Epithelial cell of esophagus (primary cell): ENCODE results near the gene EEFSEC.

ENCODE experiments used
- DNase-seq: peaks from one replicate; pipeline ENCODE4 v3.0.0; 2010; ENCODE audit warnings: low read depth
- H3K4me3 ChIP-seq: 2 replicates; pipeline ENCODE4 v1.5.1; 2011; ENCODE audit warnings: mild to moderate bottlenecking, low read length, control low read depth
- CTCF ChIP-seq: IDR thresholded peaks from 2 replicates; pipeline ENCODE4 v1.5.1; 2011; ENCODE audit warnings: low read depth, mild to moderate bottlenecking, low read length, control low read depth, inconsistent platforms; ENCODE audit not compliant: insufficient read depth; ENCODE audit errors: missing control alignments

Gene EEFSEC

GRCh38 chr3:128445357-128445756 lies 292.1 kb downstream of the EEFSEC start:
- no peak for DNase-seq
- H3K4me3 ChIP-seq = no peak overlapping the region
- TF ChIP-seq CTCF = no peak

DNA sequence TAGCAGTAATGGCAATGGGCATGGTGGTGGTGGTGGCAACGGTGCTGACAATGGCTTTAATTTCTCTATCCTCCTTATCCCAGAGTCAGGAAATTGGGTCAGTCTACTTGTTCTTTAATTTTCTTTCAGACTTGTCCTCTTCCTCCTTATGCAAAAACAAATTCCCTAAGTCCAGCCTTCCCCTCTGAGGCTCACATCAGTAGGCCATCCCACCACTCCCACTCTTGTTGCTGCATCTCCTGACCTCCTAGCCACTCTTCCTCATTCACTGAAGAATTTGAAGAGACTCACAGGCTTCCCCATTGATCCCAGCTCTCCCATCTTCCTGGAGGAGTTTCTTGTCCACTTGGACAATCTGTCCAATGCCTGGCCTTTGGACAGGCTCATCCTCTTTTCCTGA lies 293.5 kb downstream of the EEFSEC start:
- H3K4me3 ChIP-seq = no peak overlapping the region
- no peak for DNase-seq
- no peak for TF ChIP-seq CTCF

- DNase-seq = no peak
- no peak for TF ChIP-seq CTCF
- H3K4me3 ChIP-seq = no peak overlapping the region
Observed at GRCh38 chr3:128447561-128448013, 294.3 kb downstream of the EEFSEC start.

DNA sequence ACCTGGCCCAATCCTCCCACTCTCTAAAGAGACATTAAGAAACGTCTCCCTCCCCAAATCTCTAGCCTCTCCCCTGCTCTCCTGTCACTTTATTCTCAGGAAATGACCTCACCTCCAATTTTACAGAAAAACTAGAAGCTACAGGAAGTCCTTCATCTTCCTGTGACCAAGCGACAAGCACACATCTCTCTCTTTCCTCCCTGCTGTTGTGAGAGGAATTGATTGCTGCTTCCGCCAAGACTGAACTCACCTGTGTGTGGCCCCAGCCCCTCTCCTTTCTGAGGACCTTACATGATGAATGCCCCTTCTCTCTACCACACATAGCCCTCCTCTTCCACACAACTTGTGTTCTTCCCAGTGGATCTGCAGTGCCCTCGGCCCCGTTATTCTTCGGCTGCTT lies 295.2 kb downstream of the EEFSEC start:
- DNase-seq = no peak
- H3K4me3 ChIP-seq = no peak overlapping the region
- no peak for TF ChIP-seq CTCF

- DNase-seq = no peak
- TF ChIP-seq CTCF = no peak
- no peak overlapping the region for H3K4me3 ChIP-seq
Observed at GRCh38 chr3:128449111-128449638, 295.9 kb downstream of the EEFSEC start.

GRCh38 chr3:128452120-128452519 lies 298.8 kb downstream of the EEFSEC start:
- DNase-seq = no peak
- no peak for TF ChIP-seq CTCF
- no peak overlapping the region for H3K4me3 ChIP-seq

- H3K4me3 ChIP-seq = no peak overlapping the region
- no peak for DNase-seq
- no peak for TF ChIP-seq CTCF
Observed at GRCh38 chr3:128452678-128453275, 299.5 kb downstream of the EEFSEC start.
